Peyer's patch (tissue), 4 donors: ENCODE results near the gene MCRIP1.

Experiments used
- POLR2A ChIP-seq, 2 donors: fragments of 450-650 bp; IDR thresholded peaks; one replicate each; pipeline ENCODE4 v1.5.1; 2017; ENCODE audit warnings: antibody characterized with exemption in 2 of 2, mild to moderate bottlenecking in 2 of 2, moderate library complexity in 2 of 2
- TF ChIP-seq, protein P1 (sequence below), 6 experiments: fragments of 450-650 bp in 4 of 6; fragments of 200-600 bp in 2 of 6; sonication (generic) in 1 of 6; IDR thresholded peaks; one replicate each; pipeline ENCODE4 v1.5.1; 2017 to 2019; ENCODE audit warnings: antibody characterized with exemption in 6 of 6, mild to moderate bottlenecking in 3 of 6, moderate library complexity in 1 of 6

DNA sequence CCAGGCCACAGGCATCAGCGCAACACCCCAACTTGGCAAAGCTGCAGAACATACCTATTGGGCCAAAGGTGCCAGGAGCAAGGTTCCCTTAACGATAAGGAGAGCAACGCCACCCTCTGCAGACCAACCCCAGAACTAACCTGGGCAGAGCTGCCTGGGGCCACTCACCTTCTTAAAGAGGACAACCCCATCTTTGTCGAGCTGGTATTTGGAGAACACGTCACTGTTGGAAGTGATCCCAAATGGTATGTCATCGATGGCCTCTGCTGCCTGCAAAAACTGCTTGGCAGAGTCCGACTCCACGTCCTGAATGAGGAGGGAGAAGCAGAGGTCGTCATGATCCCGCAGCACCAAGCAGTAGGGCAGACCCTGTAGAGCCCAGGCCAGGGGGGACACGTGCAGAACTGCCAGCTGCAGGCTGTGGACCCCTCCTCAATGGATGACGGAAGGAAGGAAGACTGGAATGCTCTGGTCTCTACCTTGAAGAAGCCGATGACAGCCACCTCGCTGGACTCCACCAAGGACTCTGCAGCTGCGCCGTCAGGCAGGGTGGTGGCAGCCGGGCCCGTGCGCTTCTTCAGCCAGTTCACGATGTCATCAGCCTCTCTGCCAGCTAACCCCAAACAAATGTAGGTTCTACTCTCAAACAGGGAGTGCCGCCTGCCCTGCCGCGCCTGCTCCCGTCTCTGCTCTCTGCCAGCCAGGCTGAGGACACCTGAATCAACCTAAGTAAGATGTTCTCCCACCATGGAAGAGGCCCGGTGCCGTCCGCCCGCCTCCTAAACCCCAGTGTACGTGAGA lies 22.1 kb upstream of the MCRIP1 start:
- TF ChIP-seq POLR2A (IDR thresholded peaks at IDR 0.05), result no peak
- TF ChIP-seq, protein P1, sequence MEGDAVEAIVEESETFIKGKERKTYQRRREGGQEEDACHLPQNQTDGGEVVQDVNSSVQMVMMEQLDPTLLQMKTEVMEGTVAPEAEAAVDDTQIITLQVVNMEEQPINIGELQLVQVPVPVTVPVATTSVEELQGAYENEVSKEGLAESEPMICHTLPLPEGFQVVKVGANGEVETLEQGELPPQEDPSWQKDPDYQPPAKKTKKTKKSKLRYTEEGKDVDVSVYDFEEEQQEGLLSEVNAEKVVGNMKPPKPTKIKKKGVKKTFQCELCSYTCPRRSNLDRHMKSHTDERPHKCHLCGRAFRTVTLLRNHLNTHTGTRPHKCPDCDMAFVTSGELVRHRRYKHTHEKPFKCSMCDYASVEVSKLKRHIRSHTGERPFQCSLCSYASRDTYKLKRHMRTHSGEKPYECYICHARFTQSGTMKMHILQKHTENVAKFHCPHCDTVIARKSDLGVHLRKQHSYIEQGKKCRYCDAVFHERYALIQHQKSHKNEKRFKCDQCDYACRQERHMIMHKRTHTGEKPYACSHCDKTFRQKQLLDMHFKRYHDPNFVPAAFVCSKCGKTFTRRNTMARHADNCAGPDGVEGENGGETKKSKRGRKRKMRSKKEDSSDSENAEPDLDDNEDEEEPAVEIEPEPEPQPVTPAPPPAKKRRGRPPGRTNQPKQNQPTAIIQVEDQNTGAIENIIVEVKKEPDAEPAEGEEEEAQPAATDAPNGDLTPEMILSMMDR (IDR thresholded peaks at IDR 0.05), result peak in 3 of 6 experiments; percentile 35 to 47 (median 37)
